PC-3 (cell line): ENCODE measurements around the gene BMP5.

Experiments used
- EZH2 ChIP-seq: fragments of 300-600 bp; sonication (generic); IDR thresholded peaks from one replicate; pipeline ENCODE4 v1.6.1; 2017; ENCODE audit warnings: antibody characterized with exemption, mild to moderate bottlenecking, low read length; ENCODE audit not compliant: unreplicated experiment
- TF ChIP-seq, protein P1 (sequence below): fragments of 300-600 bp; sonication (generic); conservative IDR thresholded peaks from 2 replicates; pipeline ENCODE4 v1.5.1; 2017; ENCODE audit warnings: antibody characterized with exemption, low read depth, mild to moderate bottlenecking, low read length

DNA sequence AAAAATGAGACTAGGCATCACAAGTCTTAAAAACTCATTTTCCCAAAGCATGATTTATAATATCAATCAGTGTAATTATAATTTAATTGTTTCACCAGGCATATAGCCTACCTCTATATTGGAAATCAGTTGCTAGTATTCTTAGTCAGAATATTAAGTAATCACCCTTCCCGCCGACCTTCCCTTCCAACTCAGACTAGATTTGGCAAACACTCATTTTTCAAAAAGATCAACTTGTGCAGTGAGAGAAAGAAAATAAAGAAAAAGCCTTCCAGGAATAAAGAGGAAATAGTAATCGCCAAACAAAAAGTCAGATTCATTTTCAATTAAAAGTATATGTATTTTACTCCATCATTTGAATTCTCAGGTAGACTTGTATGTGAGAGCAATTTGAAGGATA is 1.9 kb upstream of the BMP5 start:
- TF ChIP-seq, protein P1, sequence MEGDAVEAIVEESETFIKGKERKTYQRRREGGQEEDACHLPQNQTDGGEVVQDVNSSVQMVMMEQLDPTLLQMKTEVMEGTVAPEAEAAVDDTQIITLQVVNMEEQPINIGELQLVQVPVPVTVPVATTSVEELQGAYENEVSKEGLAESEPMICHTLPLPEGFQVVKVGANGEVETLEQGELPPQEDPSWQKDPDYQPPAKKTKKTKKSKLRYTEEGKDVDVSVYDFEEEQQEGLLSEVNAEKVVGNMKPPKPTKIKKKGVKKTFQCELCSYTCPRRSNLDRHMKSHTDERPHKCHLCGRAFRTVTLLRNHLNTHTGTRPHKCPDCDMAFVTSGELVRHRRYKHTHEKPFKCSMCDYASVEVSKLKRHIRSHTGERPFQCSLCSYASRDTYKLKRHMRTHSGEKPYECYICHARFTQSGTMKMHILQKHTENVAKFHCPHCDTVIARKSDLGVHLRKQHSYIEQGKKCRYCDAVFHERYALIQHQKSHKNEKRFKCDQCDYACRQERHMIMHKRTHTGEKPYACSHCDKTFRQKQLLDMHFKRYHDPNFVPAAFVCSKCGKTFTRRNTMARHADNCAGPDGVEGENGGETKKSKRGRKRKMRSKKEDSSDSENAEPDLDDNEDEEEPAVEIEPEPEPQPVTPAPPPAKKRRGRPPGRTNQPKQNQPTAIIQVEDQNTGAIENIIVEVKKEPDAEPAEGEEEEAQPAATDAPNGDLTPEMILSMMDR: no peak
- TF ChIP-seq EZH2: no peak
